ENCODE data around the gene GOLGA8F.
"Not testable (repeated sequence)": the region's sequence is repeated elsewhere in the genome, so short reads cannot be mapped to it uniquely, and the experiment has no call there.

GOLGA8F gene, protein sequence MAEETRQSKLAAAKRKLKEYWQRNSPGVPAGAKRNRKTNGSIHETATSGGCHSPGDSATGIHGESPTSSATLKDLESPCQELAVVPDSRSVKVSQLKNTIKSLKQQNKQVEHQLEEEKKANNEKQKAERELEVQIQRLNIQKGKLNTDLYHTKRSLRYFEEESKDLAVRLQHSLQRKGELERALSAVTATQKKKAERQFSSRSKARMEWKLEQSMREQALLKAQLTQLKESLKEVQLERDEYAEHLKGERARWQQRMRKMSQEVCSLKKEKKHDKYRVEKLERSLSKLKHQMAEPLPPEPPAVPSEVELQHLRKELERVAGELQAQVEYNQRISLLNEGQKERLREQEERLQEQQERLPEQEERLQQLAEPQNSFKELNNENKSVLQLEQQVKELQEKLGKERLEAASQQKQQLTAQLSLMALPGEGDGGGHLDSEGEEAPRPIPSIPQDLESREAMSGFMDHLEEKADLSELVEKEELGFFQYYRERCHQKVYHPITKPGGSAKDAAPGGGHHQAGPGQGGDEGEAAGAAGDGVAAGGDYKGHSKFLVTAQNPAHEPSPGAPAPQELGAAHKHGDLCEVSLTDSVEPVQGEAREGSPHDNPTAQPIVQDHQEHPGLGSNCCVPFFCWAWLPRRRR

DNA sequence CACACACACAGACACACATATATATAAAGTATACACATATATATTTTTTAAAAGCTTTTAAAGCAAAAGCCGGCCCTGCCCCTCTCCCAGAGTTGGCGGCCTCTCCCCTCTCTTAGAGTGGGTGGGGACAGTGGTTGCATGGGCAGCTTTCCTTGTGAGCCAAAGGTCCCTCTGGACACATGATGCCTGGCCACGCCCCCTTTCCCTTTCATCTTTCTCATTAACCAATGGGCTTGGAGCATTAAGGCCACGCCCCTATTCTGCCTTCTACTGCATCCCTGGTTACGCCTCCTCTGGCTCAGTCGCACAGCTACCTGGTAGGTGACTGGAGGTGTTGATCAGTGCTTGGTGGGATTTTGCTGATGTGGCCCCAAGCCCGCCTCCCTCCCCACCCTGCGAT, at the start of gene GOLGA8F:
Gene GOLGA8F (plus strand): TSS at position 301 of the 400 bp plus-strand sequence. CDS start 98 bp downstream, at position 399.
- not testable (repeated sequence) for DNase-seq (ENCODE audit: low spot score)

GRCh38 chr15:28357984-28358383, 20.5 kb upstream of the GOLGA8F start, which contains the start of gene GOLGA6L24:
Gene GOLGA6L24, minus strand, starts transcription at chr15:28358084. Its CDS starts 61 bp downstream, at chr15:28358023.
- DNase-seq (ENCODE audit: low spot score) = not testable (repeated sequence)

- DNase-seq (ENCODE audit: low spot score) = not testable (repeated sequence)
Observed at GRCh38 chr15:28365502-28365901, 13.0 kb upstream of the GOLGA8F start.

GRCh38 chr15:28380053-28380452, 1.6 kb downstream of the GOLGA8F start:
- DNase-seq (ENCODE audit: low spot score) = not testable (repeated sequence)

GRCh38 chr15:28396022-28396421, 17.6 kb downstream of the GOLGA8F start:
- DNase-seq (ENCODE audit: low spot score) = not testable (repeated sequence)

DNA sequence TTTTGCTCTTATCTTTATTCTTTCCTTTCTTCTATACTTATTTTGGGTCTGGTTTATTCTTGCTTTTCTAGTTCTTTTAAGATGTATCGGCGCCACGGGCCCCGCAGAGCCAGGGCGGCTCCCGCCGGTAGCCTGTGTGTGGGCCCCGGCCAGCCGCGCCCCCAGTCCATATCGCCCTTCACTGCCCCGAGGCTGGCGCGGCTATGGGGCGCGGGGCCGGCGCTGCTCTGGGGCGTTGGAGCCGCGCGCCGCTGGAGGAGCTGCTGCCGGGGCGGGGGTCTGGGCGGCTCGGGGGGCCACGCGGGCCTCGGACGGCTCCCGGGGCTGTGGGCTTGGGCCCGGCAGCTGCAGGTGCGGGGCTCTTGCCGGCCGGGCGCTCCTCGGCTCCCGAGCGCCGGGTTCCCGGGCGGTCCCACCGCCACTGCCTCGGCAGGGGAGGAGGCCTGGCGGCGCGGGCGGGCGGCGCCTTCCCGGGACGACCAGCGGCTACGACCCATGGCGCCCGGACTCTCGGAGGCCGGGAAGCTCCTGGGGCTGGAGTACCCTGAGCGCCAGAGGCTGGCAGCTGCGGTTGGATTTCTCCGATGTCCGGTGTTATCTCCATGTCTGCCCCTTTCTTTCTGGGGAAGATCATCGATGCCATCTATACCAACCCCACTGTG, 24.4 kb downstream of the GOLGA8F start:
- DNase-seq (ENCODE audit: low spot score) = not testable (repeated sequence)

DNA sequence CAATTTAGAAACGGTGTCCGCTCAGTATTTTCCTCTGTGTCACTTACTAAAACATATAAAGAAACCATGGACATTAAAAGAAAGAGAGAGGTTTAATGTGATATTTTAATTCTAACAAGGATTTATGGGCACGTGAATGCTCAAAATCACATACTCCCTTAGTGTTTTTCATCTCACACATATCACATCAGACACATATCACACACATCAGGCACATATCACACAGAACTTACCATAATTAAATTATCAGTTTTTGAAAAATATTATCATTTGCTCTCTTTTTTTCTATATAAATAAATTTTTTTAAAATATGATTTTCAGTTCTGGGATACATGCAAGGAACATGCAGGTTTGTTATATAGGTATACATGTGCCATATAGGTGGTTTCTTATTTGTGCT, 42.0 kb downstream of the GOLGA8F start:
- DNase-seq (ENCODE audit: low spot score) = peak; percentile 2

GRCh38 chr15:28435594-28435993, 57.1 kb downstream of the GOLGA8F start:
- not testable (repeated sequence) for DNase-seq (ENCODE audit: low spot score)
